ENCODE measurements around the gene HYAL2.

DNA sequence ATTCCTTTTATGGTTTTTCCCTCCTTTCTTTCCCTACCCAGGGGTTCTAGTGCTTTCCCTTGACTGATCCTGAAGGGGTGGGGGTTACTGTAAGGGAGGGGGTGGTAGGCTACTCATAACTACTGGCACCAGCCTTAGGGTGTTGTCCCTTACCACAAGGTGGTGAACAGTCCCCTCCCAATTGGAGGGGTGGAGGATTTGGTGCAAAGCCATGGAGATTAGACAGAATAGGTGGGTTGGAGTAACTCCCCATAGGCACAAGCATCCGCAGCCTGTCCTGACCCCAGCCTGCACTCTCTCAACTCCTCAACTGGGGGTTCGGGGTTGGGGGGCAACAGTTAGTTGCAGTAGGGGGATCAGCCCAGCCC, 2.6 kb upstream of the HYAL2 start:
- TF ChIP-seq POLR2A (IDR thresholded peaks at IDR 0.05; ENCODE audit: low read depth) = no peak
- TF ChIP-seq EP300 (IDR thresholded peaks at IDR 0.05) = no peak
- TF ChIP-seq, protein P1, sequence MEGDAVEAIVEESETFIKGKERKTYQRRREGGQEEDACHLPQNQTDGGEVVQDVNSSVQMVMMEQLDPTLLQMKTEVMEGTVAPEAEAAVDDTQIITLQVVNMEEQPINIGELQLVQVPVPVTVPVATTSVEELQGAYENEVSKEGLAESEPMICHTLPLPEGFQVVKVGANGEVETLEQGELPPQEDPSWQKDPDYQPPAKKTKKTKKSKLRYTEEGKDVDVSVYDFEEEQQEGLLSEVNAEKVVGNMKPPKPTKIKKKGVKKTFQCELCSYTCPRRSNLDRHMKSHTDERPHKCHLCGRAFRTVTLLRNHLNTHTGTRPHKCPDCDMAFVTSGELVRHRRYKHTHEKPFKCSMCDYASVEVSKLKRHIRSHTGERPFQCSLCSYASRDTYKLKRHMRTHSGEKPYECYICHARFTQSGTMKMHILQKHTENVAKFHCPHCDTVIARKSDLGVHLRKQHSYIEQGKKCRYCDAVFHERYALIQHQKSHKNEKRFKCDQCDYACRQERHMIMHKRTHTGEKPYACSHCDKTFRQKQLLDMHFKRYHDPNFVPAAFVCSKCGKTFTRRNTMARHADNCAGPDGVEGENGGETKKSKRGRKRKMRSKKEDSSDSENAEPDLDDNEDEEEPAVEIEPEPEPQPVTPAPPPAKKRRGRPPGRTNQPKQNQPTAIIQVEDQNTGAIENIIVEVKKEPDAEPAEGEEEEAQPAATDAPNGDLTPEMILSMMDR (IDR thresholded peaks at IDR 0.05) = no peak
- TF ChIP-seq POLR2AphosphoS5 (IDR thresholded peaks at IDR 0.05) = no peak
